Anterior cingulate cortex (tissue), 58 donors: ENCODE data around the gene GREM1.

Experiments used
- DNase-seq, 58 donors: peaks; one replicate each; lab custom pipeline; 2025; lab: John Stamatoyannopoulos, UW

GREM1 gene

DNA sequence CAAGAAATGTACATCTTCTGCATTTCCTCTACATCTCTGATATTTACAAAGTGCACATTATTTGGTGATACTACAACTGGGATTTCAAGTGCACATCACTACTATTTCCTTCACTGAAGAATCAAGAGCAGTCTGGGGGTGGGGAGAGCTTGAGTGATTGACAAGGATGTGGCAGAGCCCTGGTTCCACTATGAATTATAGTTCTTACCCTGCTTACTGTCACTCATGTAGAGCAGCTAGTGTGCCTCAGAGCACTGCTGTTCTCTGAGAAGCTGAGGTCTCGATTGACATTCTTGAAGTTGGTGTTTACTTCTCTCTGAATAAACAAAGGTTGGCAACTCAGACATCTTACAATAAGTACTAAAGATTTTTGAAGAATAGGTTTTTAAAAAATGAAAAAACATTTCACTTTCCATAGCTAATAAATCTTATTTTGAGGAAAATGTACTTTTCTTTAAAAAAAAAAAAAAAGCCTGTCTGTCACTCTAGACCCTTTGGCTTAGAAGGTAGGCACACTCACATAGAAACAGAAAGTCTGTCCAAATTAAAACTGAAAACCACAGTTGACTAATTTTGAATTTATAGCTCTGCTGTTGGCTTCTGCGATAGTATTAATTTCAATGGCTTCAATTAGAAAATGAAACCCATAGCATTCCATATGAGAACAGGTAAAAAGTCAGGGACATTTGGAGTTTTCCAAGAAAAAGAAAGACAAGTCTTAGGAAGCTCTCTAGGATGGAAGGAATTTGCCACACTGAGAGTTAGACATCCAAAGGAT is 5.6 kb downstream of the GREM1 start:
- no peak for DNase-seq

DNA sequence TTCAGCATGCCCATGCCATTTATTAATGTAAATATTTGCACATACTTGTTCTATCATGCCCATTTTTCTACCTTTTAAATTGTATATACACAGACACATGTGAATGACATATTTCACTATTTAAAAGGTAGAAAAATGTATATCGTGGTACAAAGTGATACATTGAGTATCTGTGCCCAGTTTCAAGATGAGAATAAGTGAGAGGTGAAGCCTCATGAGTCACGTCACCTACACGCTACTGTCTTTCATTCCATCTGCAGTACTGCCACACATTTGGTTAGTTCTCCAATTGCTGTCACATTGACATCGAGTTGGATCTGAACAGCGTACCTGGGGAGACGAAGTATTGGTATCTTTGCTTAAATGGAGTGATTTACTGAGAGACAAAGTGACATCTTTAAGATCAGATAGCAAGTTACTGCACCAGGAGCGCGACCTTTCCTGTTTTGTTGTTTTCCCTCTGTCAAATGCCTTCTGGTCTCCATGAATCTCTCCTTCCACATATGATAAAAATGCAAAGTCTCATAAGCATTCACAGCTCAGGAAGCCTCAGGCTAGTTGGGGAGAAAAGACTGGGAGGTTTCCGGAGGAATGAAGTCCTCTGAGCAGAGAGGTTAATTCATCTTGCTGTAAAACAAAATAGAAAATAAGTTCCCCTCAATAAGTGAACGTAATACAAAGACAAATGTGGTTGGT is 12.0 kb downstream of the GREM1 start:
- no peak for DNase-seq

DNA sequence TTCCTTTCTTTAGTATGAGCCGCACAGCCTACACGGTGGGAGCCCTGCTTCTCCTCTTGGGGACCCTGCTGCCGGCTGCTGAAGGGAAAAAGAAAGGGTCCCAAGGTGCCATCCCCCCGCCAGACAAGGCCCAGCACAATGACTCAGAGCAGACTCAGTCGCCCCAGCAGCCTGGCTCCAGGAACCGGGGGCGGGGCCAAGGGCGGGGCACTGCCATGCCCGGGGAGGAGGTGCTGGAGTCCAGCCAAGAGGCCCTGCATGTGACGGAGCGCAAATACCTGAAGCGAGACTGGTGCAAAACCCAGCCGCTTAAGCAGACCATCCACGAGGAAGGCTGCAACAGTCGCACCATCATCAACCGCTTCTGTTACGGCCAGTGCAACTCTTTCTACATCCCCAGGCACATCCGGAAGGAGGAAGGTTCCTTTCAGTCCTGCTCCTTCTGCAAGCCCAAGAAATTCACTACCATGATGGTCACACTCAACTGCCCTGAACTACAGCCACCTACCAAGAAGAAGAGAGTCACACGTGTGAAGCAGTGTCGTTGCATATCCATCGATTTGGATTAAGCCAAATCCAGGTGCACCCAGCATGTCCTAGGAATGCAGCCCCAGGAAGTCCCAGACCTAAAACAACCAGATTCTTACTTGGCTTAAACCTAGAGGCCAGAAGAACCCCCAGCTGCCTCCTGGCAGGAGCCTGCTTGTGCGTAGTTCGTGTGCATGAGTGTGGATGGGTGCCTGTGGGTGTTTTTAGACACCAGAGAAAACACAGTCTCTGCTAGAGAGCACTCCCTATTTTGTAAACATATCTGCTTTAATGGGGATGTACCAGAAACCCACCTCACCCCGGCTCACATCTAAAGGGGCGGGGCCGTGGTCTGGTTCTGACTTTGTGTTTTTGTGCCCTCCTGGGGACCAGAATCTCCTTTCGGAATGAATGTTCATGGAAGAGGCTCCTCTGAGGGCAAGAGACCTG is 13.2 kb downstream of the GREM1 start:
- no peak for DNase-seq

DNA sequence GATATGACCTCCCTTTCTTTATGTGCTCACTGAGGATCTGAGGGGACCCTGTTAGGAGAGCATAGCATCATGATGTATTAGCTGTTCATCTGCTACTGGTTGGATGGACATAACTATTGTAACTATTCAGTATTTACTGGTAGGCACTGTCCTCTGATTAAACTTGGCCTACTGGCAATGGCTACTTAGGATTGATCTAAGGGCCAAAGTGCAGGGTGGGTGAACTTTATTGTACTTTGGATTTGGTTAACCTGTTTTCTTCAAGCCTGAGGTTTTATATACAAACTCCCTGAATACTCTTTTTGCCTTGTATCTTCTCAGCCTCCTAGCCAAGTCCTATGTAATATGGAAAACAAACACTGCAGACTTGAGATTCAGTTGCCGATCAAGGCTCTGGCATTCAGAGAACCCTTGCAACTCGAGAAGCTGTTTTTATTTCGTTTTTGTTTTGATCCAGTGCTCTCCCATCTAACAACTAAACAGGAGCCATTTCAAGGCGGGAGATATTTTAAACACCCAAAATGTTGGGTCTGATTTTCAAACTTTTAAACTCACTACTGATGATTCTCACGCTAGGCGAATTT is 14.9 kb downstream of the GREM1 start:
- DNase-seq = no peak

DNA sequence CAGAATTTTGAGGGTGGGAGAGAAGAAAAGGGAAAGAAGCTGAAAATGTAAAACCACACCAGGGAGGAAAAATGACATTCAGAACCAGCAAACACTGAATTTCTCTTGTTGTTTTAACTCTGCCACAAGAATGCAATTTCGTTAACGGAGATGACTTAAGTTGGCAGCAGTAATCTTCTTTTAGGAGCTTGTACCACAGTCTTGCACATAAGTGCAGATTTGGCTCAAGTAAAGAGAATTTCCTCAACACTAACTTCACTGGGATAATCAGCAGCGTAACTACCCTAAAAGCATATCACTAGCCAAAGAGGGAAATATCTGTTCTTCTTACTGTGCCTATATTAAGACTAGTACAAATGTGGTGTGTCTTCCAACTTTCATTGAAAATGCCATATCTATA is 15.5 kb downstream of the GREM1 start:
- no peak for DNase-seq

DNA sequence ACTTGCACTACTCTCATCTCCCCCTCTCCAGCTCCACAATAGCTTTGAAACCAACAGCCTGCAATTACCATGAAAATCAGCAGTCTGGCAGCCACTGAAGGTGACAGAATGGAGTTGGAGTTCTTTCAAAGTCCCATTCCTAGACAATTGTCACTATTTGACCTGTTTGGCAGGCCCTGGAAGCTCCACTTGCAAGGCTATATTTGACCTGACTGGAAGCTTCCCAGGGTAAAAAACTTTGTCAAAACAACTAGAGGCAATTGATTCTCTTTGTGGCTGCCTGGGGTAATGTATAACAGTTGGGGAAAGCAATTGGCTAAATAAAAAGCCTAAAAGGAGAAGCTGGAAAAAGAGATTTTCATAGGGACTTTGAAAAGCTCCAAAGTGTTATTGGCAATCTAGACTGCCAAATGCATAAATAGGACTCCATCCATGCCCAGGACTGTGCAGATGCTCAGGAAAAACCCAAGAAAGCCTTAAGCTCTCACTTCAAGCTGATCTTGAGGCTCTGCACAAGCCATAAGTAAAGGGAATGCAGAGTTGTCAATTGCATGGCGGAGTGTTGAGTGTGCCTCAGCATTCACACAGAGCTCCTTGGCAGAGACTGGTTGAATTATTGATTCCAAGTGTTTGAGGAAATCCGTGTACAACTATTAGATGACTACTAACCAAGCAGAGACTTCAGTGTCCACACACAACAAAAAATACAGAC is 18.3 kb downstream of the GREM1 start:
- DNase-seq = peak in 4 of 58 donors; percentile 4 to 31 (median 31)

DNA sequence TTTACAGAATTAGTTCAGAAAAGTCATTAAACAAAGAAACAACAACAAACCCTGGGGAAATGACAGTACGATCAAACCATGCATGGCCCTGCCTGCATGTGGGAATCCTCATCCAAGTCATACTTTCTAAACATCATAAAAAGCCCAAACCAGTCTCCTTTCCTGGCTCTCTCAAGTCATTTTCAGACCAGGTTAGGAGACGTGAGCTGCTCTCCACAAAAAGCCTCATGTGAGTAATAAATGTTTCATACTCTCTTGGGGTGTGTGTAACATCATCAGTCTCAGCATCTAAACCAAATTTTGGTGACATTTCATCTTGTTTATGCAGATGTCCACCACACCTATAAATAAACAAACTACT is 18.9 kb downstream of the GREM1 start:
- DNase-seq = no peak

DNA sequence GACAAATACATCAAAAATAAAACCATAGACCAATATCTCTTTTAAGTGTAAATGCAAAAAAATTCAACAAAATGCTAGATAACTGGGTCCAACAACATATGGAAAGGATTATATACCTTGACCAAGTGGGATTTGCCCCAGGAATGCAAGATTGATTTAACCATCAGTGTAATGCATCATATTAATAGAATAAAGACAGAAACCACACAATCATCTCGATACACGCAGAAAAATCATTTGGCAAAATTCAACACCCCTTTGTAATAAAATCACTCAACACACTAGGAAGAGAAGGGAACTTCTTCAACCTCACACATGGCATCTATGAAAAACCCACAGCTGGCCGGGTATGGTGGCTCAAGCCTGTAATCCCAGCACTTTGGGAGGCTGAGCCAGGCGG is 19.5 kb downstream of the GREM1 start:
- DNase-seq = no peak

DNA sequence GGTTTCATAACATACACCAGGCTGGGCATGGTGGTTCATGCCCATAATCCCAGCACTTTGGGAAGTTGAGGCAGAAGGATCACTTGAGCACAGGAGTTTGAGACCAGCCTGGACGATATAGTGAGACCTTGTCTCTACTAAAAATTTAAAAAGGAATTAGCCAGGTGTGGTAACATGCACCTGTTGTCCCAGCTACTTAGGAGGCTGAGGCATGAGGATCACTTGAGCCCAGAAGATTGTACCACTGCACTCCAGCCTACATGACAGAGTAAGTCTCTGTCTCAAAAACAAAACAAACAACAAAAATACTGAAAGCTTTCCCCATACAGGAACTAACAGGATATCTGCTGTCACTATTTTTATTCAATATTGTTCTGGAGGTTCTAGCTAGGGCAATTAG is 20.9 kb downstream of the GREM1 start:
- no peak for DNase-seq

DNA sequence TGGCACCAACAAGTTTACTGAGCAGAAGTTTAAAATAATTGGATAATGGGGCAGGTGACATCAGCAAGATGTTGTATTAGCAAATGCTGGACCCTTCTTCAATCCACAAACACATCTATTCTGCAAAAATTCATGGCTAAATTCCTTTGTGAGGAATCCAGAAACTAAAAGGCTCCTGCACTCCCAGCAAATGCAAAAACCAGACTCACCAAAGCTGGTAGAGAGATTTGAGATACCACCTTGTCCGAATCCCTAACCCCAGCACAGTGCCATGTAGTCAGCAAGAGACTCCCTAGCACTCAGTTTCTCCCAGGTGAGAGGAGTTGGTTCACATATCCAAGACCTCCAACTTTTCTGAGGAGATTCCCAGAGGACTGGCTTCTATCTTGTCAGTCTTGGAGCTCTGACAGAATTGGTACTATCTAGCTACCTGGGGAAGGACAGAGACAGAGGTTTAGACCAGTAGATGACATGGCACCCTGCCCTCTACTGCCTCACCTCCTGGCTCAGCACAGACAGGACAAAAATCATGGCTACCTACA is 21.8 kb downstream of the GREM1 start:
- DNase-seq = no peak

DNA sequence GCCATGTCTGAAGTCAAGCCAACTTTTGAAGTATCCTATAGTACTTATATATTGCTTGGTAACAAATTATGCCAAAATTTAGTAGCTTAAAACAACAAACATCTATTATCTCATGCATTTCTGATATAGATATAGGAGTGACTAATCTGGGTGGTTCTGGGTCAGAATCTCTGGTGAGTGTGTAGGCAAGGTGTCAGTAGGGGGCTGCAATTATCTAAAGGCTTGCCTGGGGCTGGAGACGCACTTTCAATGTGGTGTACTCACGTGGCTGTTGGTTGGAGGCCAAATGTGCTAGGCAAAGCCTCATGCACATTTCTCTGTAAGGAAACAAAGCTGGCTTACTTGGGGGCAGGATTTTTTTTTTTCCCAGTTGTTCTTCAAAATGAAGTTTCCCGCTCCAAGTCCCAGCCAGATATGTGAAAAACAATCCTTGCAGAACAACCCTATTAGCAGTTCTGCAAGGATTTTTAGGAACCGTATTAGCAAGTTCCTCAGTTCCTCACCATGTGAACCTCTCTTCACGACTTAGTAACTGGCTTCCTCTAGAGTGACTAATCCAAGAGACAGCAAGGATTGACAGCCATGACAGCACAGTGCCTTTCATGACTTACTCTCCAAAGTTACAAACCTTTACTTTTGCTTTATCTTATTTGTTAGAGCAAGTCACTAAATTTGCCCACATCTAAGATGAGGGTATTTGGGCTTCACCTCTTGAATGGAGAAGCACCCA is 25.8 kb downstream of the GREM1 start:
- no peak for DNase-seq

DNA sequence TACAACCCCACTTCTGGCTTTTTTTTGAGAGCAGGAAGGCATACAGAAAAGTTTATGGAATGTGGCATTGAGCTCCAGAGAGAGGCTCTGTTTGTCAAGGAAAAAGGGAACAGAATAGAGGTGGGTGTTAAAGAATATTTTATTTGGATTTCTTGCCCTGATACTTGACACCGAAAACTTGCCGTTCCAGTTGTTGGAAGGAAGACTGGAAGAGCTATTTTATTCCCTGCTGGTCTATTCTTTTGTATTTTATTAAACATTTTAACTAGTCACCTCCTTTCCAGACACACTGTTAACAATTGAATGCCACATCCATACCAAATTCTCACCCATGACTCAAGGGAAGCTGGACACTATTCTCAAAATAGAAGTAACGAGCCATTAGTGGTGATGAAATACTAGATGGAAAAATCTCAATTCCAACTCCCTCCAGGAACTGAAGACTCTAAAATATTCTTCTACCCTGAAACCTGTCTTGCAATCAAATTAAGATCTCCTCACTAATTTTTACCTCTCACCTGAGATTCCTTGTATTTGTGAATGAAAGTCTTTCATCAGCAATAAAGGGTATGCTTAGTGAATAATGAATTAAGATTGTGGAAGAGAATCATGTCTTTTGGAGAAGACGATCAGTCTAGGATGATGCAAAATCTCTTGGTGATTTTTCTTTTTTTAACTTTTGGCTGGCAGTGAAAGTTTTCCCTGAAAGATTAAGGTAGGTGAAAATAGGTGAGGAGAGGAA is 28.5 kb downstream of the GREM1 start:
- DNase-seq = no peak

DNA sequence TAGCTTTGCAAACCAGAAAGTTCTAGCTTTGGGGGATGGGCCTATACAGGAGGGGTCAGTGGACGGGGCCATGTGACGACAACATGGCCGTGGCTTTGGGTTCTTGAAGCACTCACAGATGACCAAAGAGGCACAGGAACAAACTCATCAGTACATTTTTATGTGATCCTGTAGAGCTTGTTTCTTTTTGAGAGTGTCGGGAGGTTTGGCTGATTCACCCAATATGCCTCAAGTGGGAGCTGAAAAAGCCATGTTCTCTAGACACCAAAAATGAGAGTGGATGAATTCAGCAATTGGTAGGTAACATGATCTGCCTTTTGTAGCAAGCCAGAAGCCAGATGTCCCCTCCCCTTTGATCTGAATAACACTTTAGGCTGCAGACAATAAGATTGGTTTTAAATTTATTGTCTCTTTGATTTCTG is 30.1 kb downstream of the GREM1 start:
- DNase-seq = no peak

DNA sequence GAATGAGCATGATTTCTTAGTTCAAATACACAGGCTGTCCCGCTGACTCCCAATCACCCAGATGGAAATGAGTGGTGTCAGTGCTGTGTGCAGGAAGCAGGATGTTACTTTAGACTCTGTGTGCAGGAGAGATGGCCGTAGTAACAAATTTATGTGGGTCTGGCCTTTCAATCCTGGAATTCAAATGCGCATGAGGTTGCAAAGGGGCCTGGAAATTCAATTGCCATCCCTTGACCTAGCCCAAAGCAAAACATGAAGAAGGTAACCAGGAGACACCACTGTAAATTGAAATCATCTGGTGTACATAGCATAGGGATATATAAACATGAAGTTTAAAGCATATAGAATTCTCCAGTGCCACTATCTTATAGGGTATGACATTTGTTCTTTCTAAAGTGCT is 33.2 kb downstream of the GREM1 start:
- DNase-seq = no peak

DNA sequence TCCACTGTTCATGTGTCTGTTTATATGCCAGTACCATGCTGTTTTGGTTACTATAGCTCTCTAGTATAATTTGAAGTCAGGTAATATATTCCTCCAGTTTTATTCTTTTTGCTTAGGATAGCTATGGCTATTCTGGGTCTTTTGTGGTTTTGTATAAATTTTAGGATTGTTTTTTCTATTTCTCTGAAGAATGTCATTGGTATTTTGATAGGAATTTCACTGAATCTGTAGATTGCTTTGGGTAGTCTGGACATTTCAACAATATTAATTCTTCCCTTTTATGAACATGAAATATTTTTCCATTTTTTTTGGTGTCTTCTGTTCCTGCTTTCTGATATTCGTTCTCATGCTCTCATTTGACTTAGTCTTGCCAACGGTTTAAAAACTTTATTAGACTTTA is 39.6 kb downstream of the GREM1 start:
- DNase-seq = no peak

DNA sequence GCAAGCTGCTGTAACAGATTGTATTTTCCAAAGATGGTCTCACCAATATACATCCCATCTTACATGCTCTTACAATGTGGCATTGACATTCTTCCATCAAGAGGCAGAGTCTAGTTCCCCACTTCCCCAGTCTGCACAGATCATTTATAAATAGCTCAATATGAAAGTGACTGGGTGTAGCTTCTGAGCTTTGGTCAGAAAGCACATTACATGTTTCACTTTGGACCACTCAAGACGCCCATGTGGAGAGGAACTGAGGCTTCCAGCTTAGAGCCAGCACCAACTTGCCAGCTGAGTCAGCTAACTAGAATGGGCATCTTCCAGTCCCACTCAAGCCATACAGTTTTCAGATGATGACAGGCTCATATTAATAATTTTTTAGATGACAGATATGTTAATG is 45.5 kb downstream of the GREM1 start:
- no peak for DNase-seq

DNA sequence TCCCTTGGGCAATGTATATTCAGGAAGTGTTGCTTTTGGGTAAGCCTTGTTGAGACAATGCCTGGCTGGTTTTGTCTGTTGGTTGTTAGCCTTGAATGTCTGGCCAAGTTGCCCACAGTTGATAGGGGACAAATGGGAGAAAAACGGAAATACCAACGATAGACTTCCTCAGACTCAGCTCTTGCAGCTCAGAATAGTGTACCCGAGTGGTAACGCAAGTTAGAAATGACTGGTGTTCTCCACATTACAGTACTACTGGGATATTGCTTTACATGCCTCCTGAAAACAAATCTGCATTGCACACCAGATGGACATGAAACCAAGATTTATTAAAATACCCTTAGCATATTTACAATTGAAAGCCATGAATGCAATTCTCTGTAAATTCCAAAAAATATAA is 47.4 kb downstream of the GREM1 start:
- DNase-seq = no peak

DNA sequence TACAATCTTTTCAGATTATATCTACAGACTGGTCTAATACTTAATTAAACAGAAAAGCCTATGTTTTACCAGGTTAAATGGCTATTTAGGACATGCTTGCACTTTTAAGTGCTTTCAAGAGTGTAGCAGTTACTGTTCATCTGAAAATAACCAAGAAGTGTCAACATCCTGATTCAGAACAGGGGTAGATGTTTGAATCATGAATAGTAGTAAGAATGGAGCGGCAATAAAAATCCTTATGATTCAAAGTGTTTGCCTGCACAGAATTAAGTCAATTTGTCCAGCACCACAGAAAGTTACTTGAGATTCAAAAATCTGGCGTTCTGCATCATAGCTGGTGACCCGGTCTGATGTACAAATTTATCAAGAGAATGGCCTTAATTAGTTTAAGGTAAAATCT is 48.3 kb downstream of the GREM1 start:
- DNase-seq = no peak
